Stimulated activated CD4-positive, alpha-beta T cell treated with anti-CD3 and anti-CD28 coated beads, Interleukin-4, amount 100 ng/mL, for 48 hours (primary cell): Measurements from ENCODE around the gene THY1.
"Not testable (repeated sequence)": the region's sequence is repeated elsewhere in the genome, so short reads cannot be mapped to it uniquely, and the experiment has no call there.

Source experiments
- DNase-seq, 2 donors: peaks; one replicate each; pipeline ENCODE4 v3.0.0-alpha.2; 2020; ENCODE audit warnings: low read depth in 2 of 2

THY1 gene

GRCh38 chr11:119382513-119382912 lies 40.5 kb downstream of the THY1 start:
- DNase-seq: not testable (repeated sequence)

DNA sequence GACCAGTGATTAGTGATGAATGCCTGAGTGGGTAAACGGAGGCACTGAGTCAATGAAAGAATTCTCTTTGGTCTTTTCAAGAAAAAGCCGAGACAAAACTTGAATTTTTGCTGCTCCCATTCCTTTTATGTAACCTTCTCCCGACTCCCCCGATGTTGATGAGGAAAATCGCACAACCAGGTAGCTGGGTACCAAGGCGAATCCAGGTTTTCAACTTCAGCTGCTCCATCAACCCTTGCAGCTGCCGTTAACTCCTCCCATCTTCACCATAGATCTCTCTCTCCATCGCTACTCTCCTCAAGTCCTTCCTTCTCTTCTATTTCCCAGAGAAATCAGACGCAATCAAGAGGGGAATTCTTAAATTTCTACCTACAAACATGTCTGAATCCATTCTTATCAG lies 40.9 kb downstream of the THY1 start:
- DNase-seq: no peak

DNA sequence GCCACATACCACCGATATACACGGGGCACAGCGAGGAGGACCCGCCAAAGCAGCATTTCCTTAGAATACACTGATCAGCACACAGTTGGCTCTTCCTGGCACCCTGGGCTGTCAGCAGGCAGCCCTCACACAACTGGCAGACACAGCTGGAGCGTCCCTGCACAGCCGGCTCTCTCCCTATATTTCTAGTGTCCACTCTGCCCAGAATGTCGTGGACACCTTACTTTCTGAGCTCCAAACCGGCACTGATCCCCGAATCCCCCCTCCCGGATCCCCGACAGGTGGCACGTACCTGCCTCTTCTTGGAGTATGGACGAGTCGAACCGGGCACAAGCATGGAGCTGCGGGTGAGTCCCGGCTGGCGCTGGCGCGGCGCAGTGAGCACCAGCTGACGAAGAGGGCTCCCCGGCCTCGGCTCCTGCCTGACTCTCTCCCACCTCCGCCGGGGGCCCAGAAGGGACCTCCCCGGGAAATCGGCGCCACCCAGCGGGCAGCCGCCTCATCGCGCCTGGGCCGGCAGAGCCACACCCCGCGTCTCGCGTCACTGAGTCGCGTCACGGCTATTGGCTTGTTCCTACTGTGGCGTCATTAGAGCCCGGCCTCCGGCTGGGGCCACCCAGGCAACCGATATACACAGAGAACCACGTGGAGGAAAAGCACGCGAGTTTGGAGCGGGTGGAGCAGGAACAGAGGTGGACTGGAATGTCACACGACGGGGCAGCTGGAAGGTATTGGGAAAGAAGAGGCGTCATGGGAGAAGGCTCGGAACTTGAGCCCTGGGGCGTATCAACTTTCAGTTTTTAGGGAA lies 41.6 kb downstream of the THY1 start, which contains the start of gene USP2:
Gene USP2 (minus strand): TSS at position 510 of the 808 bp plus-strand sequence. CDS start 8,210 bp downstream, outside the sequence.
- peak; percentile 95 to 98 for DNase-seq

DNA sequence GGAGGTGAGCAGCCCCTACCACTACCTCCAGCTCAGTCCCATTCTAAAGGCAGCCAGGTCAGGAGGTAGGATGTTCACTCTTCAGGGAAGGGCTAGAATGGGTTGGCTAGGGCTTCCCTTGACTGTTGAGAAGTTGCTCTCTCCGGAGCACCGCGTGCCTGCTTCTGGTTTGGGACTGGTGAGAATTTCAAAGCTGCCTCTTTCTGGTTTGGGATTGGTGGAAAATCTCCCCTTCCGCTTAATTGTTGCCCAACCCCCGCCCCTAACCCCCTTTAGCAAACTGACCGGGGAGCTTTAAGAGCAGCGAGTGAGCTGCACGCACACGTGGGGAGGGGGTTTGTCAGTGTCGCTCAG lies 42.2 kb downstream of the THY1 start:
- DNase-seq: no peak

DNA sequence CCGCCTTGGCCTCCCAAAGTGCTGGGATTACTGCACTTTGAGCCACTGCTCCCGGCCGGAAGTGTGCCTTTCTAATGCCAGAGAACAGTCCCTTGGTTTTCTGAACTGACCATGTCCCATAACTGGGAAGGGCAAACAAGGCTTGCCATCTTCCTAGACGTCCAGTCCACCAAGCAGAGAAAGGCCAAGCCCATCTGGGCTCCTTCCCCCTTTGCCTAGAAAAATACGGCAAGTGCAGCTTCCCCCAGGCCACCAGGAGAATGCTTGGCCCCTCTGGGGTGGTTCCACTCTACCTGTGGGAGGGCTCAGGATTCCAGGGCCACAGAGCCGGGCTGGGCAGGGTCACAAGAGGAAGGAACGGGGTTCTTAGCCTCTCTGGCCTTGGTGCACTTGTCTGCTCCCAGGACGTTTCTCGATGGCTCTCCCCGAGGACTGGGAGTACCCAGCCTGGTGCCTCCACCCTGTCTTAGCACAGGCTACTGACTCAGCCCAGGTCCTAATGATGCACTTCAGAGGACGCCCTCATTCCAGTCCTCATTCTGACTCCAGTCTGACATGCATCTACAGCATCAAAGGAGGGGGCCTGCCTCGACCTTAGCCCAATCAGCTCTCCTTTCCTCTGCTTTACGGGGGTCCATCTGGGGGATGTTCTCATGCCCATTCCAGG lies 42.7 kb downstream of the THY1 start:
- DNase-seq: no peak

GRCh38 chr11:119378851-119379465 lies 44.0 kb downstream of the THY1 start:
- DNase-seq: no peak

DNA sequence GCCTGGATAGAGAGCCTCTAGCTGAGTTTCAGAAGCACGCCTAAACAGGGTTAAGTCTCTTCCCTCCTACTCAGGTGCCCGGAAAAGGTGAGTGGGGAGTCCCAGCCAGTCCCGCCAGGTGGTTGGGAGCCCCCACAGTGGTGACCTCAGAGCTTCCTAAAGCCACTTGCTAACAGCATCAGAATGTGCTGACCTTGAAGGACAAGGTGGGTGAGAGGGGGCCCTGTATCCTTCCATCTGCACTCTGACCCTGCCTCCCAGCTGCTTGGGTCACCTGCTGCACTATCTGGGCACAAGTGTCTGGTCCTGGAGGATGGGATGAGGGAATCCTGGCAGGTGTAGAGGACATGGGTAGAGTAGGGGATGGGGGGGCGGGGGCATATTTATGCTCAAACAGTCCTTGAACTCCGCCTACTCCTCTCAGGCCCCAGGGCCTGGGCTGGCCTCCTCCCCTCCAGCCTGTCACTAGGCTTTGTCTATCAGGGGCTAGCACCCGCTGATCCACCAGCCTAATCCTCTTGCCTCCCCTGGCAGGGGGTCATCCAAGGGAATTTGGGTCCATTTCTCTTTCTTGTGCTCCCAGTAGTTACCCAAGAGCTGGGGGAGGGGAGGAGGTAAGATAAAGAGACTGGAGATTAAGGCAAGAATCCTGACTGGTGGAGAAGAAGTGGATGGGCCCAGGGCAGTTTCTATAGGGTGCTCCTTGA lies 44.9 kb downstream of the THY1 start:
- no peak for DNase-seq

DNA sequence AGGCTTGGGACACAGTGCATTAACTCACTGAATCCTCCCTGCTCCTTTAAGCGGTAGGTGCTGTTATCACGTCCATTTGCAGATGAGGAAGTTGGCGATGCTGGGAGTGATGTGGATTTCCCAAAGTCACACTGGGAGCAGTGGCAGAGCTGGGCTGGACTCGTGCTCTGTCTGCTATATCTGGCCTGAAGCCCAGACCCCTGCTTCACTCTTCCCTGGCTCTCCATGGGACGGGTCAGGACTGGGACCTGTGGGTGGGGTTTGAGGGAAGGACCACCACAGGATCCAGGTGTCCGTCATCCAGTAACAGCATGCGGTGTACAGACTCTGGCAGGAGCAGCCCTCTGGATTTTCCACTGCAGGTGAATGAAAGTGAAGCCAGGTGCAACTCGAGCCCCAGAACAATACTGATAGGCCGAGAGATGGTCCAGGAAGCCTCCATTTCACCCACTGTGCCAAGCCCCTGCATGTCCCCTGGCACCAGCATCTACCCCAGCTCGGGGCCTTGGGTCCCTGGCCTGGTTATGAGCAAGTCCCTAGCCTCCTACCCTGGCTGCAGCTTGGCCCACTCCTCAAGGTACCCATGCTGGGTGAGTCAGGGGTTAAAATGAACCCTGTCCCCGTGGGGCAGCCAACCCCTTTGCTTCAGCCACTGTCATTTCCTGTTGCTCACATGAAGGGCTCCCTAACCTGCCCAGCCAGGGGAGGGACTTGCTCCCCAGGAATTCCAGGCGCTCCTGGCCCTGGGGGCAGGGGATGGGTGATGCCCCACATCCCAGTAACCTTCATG lies 45.7 kb downstream of the THY1 start:
- DNase-seq: no peak

DNA sequence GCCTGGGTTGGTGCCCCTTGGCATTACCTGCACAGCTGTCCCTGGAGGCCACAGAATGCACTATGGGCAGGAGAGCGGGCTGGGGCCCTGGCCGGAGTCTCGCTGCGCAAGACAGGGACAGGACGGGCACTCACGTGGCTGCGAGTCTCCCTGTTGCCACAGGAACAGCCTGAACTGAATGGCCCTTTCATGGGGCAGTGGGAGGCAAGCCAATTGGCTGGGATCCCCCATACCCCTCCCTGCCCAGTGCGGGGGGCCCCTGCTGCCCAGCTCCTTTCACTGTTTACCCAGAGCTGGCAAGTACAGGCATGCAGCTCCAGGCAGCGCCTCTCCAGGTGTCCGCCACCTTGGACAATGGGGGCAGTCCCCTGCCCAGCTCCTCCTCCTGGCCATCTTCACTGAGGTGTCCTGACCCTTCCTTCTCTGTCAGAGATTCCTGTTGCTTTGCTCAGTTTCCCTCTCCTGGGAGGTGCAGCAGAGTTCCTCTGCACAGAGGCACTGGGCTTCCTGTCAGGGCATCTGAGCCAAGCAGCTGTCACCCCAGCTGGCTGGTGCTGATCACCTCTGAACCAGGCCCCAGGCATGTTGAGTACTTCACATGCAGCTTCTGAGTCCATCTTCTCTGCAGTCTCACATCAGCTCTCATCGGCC lies 46.6 kb downstream of the THY1 start:
- no peak for DNase-seq

DNA sequence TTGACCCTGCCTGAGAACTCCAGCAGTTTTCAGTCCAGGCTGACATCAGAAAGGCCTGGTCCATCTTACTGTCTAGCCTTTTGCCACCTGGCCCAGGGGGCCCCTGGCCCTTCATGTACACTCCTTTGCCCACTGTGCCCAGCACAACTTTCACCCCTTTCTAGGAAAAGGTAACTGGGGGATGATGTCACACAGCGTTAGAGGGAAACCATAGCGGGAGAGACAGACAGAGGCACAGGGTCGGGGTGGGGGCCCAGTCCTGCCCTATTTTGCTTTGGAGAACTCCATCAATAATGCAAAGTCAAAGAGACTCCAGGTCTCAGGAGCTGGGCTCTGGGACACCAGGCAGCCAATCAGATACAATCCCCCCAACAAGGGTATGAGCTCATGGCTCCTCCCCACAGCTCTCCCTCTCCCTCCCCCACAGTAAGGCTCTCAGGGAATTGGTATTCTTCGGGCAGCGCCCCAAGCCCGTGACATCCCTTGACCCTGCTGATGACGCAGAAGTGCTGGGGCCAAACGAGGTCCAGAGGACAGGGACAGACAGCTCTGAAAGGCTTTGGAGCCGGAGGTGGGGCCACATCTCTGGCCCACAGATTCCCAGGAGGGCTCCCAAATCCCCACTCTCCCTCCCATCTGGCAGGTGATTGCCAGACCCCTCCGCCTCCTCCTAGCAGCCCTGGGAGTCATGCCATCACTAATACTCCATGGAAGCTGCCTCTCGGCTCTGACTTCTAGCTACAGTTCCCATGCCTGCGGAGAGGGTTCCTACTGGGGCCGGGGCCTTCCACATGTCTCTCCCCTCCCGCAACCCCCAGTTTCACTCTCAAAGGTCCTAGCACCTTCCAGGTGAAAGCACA lies 47.4 kb downstream of the THY1 start:
- DNase-seq: no peak

- no peak for DNase-seq
Measured at GRCh38 chr11:119374632-119375336, 48.2 kb downstream of the THY1 start.

GRCh38 chr11:119373921-119374631 lies 48.9 kb downstream of the THY1 start:
- peak in 1 of 2 donors; percentile 36 for DNase-seq

- no peak for DNase-seq
Measured at GRCh38 chr11:119373059-119373920, 49.7 kb downstream of the THY1 start.

DNA sequence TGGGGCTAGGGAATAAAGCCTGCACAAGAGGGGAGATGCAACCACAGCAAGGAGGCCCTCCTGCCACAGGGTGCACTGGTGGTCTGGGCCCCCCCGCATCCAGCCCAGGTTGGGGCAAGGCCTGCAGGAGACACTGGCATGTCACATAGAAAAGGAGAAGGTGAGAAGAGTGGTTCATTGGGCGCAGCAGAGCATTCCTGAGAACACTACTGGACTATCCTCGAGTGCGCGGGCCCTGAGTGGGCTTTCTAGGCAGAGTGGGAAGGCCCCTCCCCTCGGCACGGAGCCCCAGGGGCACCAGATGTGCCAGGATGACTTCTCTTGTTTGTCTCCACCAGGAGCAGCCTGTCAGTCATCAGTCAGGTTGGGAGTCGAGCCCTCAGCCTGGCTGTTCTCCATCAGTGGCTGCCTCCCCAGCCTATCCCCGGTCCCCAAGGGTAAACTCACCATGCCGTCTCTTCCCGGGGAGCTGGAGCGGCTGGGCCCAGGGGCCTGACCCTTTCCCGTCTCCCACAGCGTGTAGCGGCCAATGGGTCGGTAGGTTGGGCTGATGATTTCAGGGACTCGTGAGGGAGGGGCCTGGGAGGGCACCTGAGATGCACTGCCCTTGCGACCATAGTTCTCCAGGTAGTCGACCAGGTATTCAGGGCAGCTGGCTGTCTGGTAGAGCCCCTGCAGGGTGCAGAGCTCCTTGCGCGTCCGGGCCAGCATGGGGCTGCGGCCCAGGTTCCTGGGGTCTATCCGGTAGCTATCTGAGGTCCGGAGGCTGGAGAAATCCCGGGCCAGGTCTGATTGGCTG lies 50.5 kb downstream of the THY1 start:
- DNase-seq: no peak

DNA sequence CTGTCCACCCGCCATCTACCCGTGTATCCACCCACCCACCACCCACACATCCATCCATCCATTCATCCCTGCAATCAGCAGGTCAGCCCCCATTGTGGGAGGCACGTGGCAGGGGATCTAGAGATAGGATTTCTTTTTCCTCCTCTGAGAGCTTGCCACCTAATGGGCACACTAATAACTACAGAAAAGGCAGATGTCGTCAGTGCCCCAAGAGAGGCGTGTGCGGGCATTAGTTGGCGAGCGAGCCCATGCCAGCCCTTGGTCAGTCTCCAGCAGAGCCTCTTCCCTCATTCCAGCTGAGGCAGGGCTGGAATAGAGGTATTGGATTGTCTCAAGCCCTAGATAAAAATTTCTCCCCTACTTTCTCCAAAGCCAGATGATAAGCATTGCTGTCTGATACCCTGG lies 51.2 kb downstream of the THY1 start:
- no peak for DNase-seq

- no peak for DNase-seq
Measured at GRCh38 chr11:119371067-119371601, 51.8 kb downstream of the THY1 start.
